NB4 (cell line): ENCODE results near the gene IL10RA.

ENCODE experiments used
- CTCF ChIP-seq: IDR thresholded peaks from one replicate; pipeline ENCODE4 v1.5.1; 2012; ENCODE audit warnings: low read depth, low read length
- POLR2A ChIP-seq: IDR thresholded peaks from 2 replicates; pipeline ENCODE4 v1.6.1; 2011; ENCODE audit warnings: mild to moderate bottlenecking; ENCODE audit not compliant: insufficient read length; ENCODE audit errors: extremely low read depth

- TF ChIP-seq CTCF = no peak
- no peak for TF ChIP-seq POLR2A
Measured at GRCh38 chr11:118050208-118050891, 64.2 kb downstream of the IL10RA start.
